Measurements from ENCODE around the gene PIK3R1. TPM values are rescaled to one million over a fixed set of nuclear protein-coding genes. Genes with fewer than 3 reads are reported as not detected.

PIK3R1 gene
- total and polyA plus RNA-seq, 9 donors: 44.2 to 68.7 (median 58.0) TPM

GRCh38 chr5:68224509-68225187, 9.1 kb downstream of the PIK3R1 start:
- H3K9me3 ChIP-seq (replicated peaks; ENCODE audit: control insufficient read depth, low read depth, low read length): no peaks in the 10 kb centered on the region
- peaks cover 16% of the 10 kb centered on the region for H3K36me3 ChIP-seq (ENCODE audit: control insufficient read depth, insufficient read depth, low read length)
- no peak overlapping the region for H3K27ac ChIP-seq (ENCODE audit: low read length)
- WGBS (ENCODE audit: insufficient coverage): 80% methylated on average over 2 of the region's 4 CpGs
- peaks cover 15% of the 10 kb centered on the region for H3K4me1 ChIP-seq (ENCODE audit: control insufficient read depth, insufficient read depth, low read length)
- H3K27me3 ChIP-seq (ENCODE audit: control insufficient read depth, insufficient read depth, low read length): no peaks in the 10 kb centered on the region
- no peak for DNase-seq
- H3K4me3 ChIP-seq (ENCODE audit: low read length): no peak overlapping the region

GRCh38 chr5:68225188-68225910, 9.8 kb downstream of the PIK3R1 start:
- 82% methylated on average over 12 of the region's 12 CpGs for WGBS (ENCODE audit: insufficient coverage)
- peaks cover 15% of the 10 kb centered on the region for H3K36me3 ChIP-seq (ENCODE audit: control insufficient read depth, insufficient read depth, low read length)
- peak; percentile 50 for DNase-seq
- no peaks in the 10 kb centered on the region for H3K9me3 ChIP-seq (replicated peaks; ENCODE audit: control insufficient read depth, low read depth, low read length)
- H3K27me3 ChIP-seq (ENCODE audit: control insufficient read depth, insufficient read depth, low read length): no peaks in the 10 kb centered on the region
- H3K4me1 ChIP-seq (ENCODE audit: control insufficient read depth, insufficient read depth, low read length): peaks cover 15% of the 10 kb centered on the region
- no peak overlapping the region for H3K27ac ChIP-seq (ENCODE audit: low read length)
- H3K4me3 ChIP-seq (ENCODE audit: low read length): no peak overlapping the region

GRCh38 chr5:68225911-68226545, 10.5 kb downstream of the PIK3R1 start:
- H3K4me3 ChIP-seq (ENCODE audit: low read length): no peak overlapping the region

GRCh38 chr5:68226546-68227073, 11.1 kb downstream of the PIK3R1 start:
- Histone ChIP-seq H3K27ac (ENCODE audit: low read length) (no peak overlapping the region), H3K27me3 (ENCODE audit: control insufficient read depth, insufficient read depth, low read length) (no peaks in the 10 kb centered on the region), H3K9me3 (replicated peaks; ENCODE audit: control insufficient read depth, low read depth, low read length) (no peaks in the 10 kb centered on the region), H3K36me3 (ENCODE audit: control insufficient read depth, insufficient read depth, low read length) (peaks cover 16% of the 10 kb centered on the region), H3K4me1 (ENCODE audit: control insufficient read depth, insufficient read depth, low read length) (peaks cover 15% of the 10 kb centered on the region), H3K4me3 (ENCODE audit: low read length) (no peak overlapping the region)
- WGBS (ENCODE audit: insufficient coverage): 70% methylated on average over 2 of the region's 8 CpGs
- no peak for DNase-seq

More at GRCh38 chr5:68225911-68226545, 10.5 kb downstream of the PIK3R1 start:
- 84% methylated on average over 13 of the region's 15 CpGs for WGBS (ENCODE audit: insufficient coverage)
- H3K4me1 ChIP-seq (ENCODE audit: control insufficient read depth, insufficient read depth, low read length): peaks cover 15% of the 10 kb centered on the region
- H3K27ac ChIP-seq (ENCODE audit: low read length): no peak overlapping the region
- H3K36me3 ChIP-seq (ENCODE audit: control insufficient read depth, insufficient read depth, low read length): peaks cover 16% of the 10 kb centered on the region
- no peaks in the 10 kb centered on the region for H3K9me3 ChIP-seq (replicated peaks; ENCODE audit: control insufficient read depth, low read depth, low read length)
- no peak for DNase-seq
- H3K27me3 ChIP-seq (ENCODE audit: control insufficient read depth, insufficient read depth, low read length): no peaks in the 10 kb centered on the region

- DNase-seq: no peak
- H3K9me3 ChIP-seq (replicated peaks; ENCODE audit: control insufficient read depth, low read depth, low read length): no peaks in the 10 kb centered on the region
- no peak overlapping the region for H3K4me3 ChIP-seq (ENCODE audit: low read length)
- H3K27ac ChIP-seq (ENCODE audit: low read length): no peak overlapping the region
- no peaks in the 10 kb centered on the region for H3K27me3 ChIP-seq (ENCODE audit: control insufficient read depth, insufficient read depth, low read length)
- peaks cover 15% of the 10 kb centered on the region for H3K4me1 ChIP-seq (ENCODE audit: control insufficient read depth, insufficient read depth, low read length)
- peaks cover 16% of the 10 kb centered on the region for H3K36me3 ChIP-seq (ENCODE audit: control insufficient read depth, insufficient read depth, low read length)
- WGBS (ENCODE audit: insufficient coverage): 73% methylated on average over 2 of the region's 7 CpGs
Observed at GRCh38 chr5:68227532-68228160, 12.1 kb downstream of the PIK3R1 start.

- no peak overlapping the region for H3K4me3 ChIP-seq (ENCODE audit: low read length)
- H3K36me3 ChIP-seq (ENCODE audit: control insufficient read depth, insufficient read depth, low read length): peaks cover 16% of the 10 kb centered on the region
- H3K4me1 ChIP-seq (ENCODE audit: control insufficient read depth, insufficient read depth, low read length): peaks cover 9% of the 10 kb centered on the region
- 83% methylated on average over 2 of the region's 4 CpGs for WGBS (ENCODE audit: insufficient coverage)
- H3K27me3 ChIP-seq (ENCODE audit: control insufficient read depth, insufficient read depth, low read length): no peaks in the 10 kb centered on the region
- no peak for DNase-seq
- no peak overlapping the region for H3K27ac ChIP-seq (ENCODE audit: low read length)
- no peaks in the 10 kb centered on the region for H3K9me3 ChIP-seq (replicated peaks; ENCODE audit: control insufficient read depth, low read depth, low read length)
Observed at GRCh38 chr5:68229416-68229815, 13.9 kb downstream of the PIK3R1 start.

- WGBS (ENCODE audit: insufficient coverage): 60% methylated on average over 1 of the region's 1 CpG
- peaks cover 4% of the 10 kb centered on the region for H3K4me1 ChIP-seq (ENCODE audit: control insufficient read depth, insufficient read depth, low read length)
Observed at GRCh38 chr5:68230285-68230684, 14.7 kb downstream of the PIK3R1 start.

GRCh38 chr5:68231414-68232076, 16.0 kb downstream of the PIK3R1 start:
- H3K27ac ChIP-seq (ENCODE audit: low read length): no peak overlapping the region
- H3K4me3 ChIP-seq (ENCODE audit: low read length): no peak overlapping the region
- 75% methylated on average over 2 of the region's 5 CpGs for WGBS (ENCODE audit: insufficient coverage)
- no peaks in the 10 kb centered on the region for H3K27me3 ChIP-seq (ENCODE audit: control insufficient read depth, insufficient read depth, low read length)
- H3K36me3 ChIP-seq (ENCODE audit: control insufficient read depth, insufficient read depth, low read length): peaks cover 12% of the 10 kb centered on the region
- DNase-seq: no peak
- H3K9me3 ChIP-seq (replicated peaks; ENCODE audit: control insufficient read depth, low read depth, low read length): no peaks in the 10 kb centered on the region
- H3K4me1 ChIP-seq (ENCODE audit: control insufficient read depth, insufficient read depth, low read length): no peaks in the 10 kb centered on the region

More at GRCh38 chr5:68230285-68230684, 14.7 kb downstream of the PIK3R1 start:
- no peaks in the 10 kb centered on the region for H3K27me3 ChIP-seq (ENCODE audit: control insufficient read depth, insufficient read depth, low read length)
- H3K27ac ChIP-seq (ENCODE audit: low read length): no peak overlapping the region
- H3K4me3 ChIP-seq (ENCODE audit: low read length): no peak overlapping the region
- no peak for DNase-seq
- peaks cover 16% of the 10 kb centered on the region for H3K36me3 ChIP-seq (ENCODE audit: control insufficient read depth, insufficient read depth, low read length)
- H3K9me3 ChIP-seq (replicated peaks; ENCODE audit: control insufficient read depth, low read depth, low read length): no peaks in the 10 kb centered on the region

- Histone ChIP-seq H3K27me3 (ENCODE audit: control insufficient read depth, insufficient read depth, low read length) (no peaks in the 10 kb centered on the region), H3K4me3 (ENCODE audit: low read length) (no peak overlapping the region), H3K27ac (ENCODE audit: low read length) (no peak overlapping the region), H3K9me3 (replicated peaks; ENCODE audit: control insufficient read depth, low read depth, low read length) (no peaks in the 10 kb centered on the region), H3K4me1 (ENCODE audit: control insufficient read depth, insufficient read depth, low read length) (no peaks in the 10 kb centered on the region), H3K36me3 (ENCODE audit: control insufficient read depth, insufficient read depth, low read length) (peaks cover 7% of the 10 kb centered on the region)
- 0% methylated on average over 1 of the region's 4 CpGs for WGBS (ENCODE audit: insufficient coverage)
- DNase-seq: no peak
Observed at GRCh38 chr5:68232277-68232676, 16.7 kb downstream of the PIK3R1 start.

Data from muscle of leg (tissue), 11 donors.